PC-3 (cell line): ENCODE results near the gene FOXN3. TPM values are rescaled to one million over a fixed set of nuclear protein-coding genes. Genes with fewer than 3 reads are reported as not detected.

ENCODE experiments used
- ATAC-seq: fragments of 200-7000 bp; cut with Tn5 transposase; 2 replicates; pipeline ENCODE4 v1.9.1; 2020; ENCODE audit warnings: mild to moderate bottlenecking, moderate library complexity
- BruUV-seq: library from RNA; stranded (reverse); fragments of 400-500 nt; replicated peaks from 2 replicates; lab custom pipeline; 2021; lab: Mats Ljungman, UMichigan
- CTCF ChIA-PET: fragments of 300-600 bp; sonication (Branson Sonifier 250); formaldehyde crosslinking; loops from one replicate; lab custom pipeline; 2022; ENCODE audit warnings: antibody characterized with exemption; lab: Charles Lee
- POLR2A ChIA-PET: fragments of 300-600 bp; sonication (Branson Sonifier 250); formaldehyde crosslinking; loops from one replicate; lab custom pipeline; 2022; ENCODE audit warnings: antibody characterized with exemption; ENCODE audit not compliant: unreplicated experiment; lab: Charles Lee
- DNase-seq: peaks from one replicate; pipeline ENCODE4 v3.0.0-alpha.2; 2015
- H2AFZ ChIP-seq: fragments of 300-600 bp; sonication (generic); 2 replicates; pipeline ENCODE4 v1.6.0; 2016; ENCODE audit warnings: antibody characterized with exemption, low read length
- H3F3A ChIP-seq: fragments of 300-600 bp; sonication (generic); one replicate; pipeline ENCODE4 v1.6.0; 2017; ENCODE audit warnings: antibody characterized with exemption, low read length, control low read depth, mild to moderate bottlenecking; ENCODE audit not compliant: unreplicated experiment
- H3K27ac ChIP-seq: fragments of 300-600 bp; sonication (generic); 2 replicates; pipeline ENCODE4 v1.5.1; 2016; ENCODE audit warnings: mild to moderate bottlenecking, low read length
- H3K27me3 ChIP-seq: fragments of 300-600 bp; sonication (generic); 2 replicates; pipeline ENCODE4 v1.6.1; 2016; ENCODE audit warnings: low read length, mixed read lengths
- H3K36me3 ChIP-seq: fragments of 300-600 bp; sonication (generic); 2 replicates; pipeline ENCODE4 v1.6.1; 2016; ENCODE audit warnings: low read depth, mixed run types, low read length, mixed read lengths
- H3K4me1 ChIP-seq: fragments of 300-600 bp; sonication (generic); 2 replicates; pipeline ENCODE4 v1.5.1; 2016; ENCODE audit warnings: low read length; ENCODE audit not compliant: insufficient read depth
- H3K4me2 ChIP-seq: fragments of 300-600 bp; sonication (generic); 2 replicates; pipeline ENCODE4 v1.6.0; 2016; ENCODE audit warnings: low read length
- H3K4me3 ChIP-seq: fragments of 300-600 bp; sonication (generic); 2 replicates; pipeline ENCODE4 v1.5.1; 2016; ENCODE audit warnings: mild to moderate bottlenecking, low read length, mixed read lengths
- H3K79me2 ChIP-seq: fragments of 300-600 bp; sonication (generic); 2 replicates; pipeline ENCODE4 v1.6.1; 2017; ENCODE audit warnings: low read length, mixed read lengths
- H3K9ac ChIP-seq: fragments of 300-600 bp; sonication (generic); 2 replicates; pipeline ENCODE4 v1.6.0; 2016; ENCODE audit warnings: mild to moderate bottlenecking, low read length
- H3K9me2 ChIP-seq: fragments of 300-600 bp; sonication (generic); replicated peaks from 2 replicates; pipeline ENCODE4 v1.6.1; 2016; ENCODE audit warnings: mixed run types, low read length, mixed read lengths
- H3K9me3 ChIP-seq: fragments of 300-600 bp; sonication (generic); 2 replicates; pipeline ENCODE4 v1.6.1; 2016; ENCODE audit warnings: low read length, mixed read lengths
- H4K20me1 ChIP-seq: fragments of 300-600 bp; sonication (generic); 2 replicates; pipeline ENCODE4 v1.6.1; 2016; ENCODE audit warnings: low read length, mixed read lengths
- EZH2 ChIP-seq: fragments of 300-600 bp; sonication (generic); IDR thresholded peaks from one replicate; pipeline ENCODE4 v1.6.1; 2017; ENCODE audit warnings: antibody characterized with exemption, mild to moderate bottlenecking, low read length; ENCODE audit not compliant: unreplicated experiment
- EZH2phosphoT487 ChIP-seq: fragments of 300-600 bp; sonication (generic); IDR thresholded peaks from 2 replicates; pipeline ENCODE4 v1.6.1; 2018; ENCODE audit warnings: mild to moderate bottlenecking, antibody characterized with exemption, low read length, borderline replicate concordance
- intact Hi-C: fragments of 100-400 bp; cut with micrococcal nuclease; formaldehyde crosslinking; loops from 2 replicates; pipeline ENCODE4 v1.9.0; 2023
- total RNA-seq: library from RNA; depleted of rRNA; stranded (reverse); fragments of >200 nt; gene quantifications from 2 replicates; pipeline ENCODE4 v1.2.3, GENCODE V29; 2014
- TF ChIP-seq, protein P1 (sequence below): fragments of 300-600 bp; sonication (generic); conservative IDR thresholded peaks from 2 replicates; pipeline ENCODE4 v1.5.1; 2017; ENCODE audit warnings: antibody characterized with exemption, low read depth, mild to moderate bottlenecking, low read length

Gene FOXN3
- total RNA-seq, 1 experiment from 2014 or later, result 13.3 TPM

DNA sequence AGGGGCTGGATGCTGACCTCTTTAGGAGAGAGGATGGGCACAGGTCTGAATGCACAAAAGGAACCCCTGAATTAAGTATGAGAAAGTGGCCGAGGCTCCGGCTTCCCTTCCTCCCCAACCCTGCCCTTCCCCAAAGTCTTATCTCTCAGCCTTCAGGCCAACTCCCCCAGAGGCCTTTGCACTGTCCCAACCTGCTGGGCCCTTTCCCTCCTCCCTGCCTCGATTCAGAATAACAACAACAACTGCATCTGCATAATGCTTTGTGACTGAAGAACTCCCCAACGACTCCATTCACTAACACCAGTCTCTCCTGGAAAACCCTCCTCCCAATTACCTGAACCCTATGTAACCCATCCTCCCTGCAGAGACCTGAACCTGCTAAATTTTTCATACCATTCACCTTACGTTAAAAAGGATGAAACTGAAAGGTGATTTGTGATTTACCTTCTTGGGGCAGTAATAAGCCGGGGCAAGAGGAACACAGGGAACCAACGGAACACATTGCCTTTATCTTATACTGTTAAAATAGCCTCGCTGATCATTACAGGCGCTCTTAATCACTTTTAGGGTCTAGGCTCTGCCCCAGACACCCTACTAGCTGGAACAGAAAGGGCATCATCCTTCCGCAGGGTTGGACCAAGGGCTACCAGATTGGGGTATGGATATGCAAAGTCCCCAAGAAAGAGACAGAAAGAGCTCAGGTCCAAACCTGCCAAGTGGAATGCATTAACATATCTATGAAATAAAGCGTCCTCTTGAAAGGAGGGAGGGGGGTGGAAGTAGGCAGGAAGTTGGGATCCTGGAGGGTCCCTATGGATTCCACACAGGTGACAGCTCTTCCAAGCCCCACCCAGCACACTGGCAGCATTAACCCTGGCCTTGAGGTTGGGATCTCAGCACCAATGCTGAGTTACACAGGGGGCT, 24.2 kb upstream of the FOXN3 start:
- TF ChIP-seq EZH2phosphoT487, result no peak
- TF ChIP-seq EZH2, result no peak
- TF ChIP-seq, protein P1, sequence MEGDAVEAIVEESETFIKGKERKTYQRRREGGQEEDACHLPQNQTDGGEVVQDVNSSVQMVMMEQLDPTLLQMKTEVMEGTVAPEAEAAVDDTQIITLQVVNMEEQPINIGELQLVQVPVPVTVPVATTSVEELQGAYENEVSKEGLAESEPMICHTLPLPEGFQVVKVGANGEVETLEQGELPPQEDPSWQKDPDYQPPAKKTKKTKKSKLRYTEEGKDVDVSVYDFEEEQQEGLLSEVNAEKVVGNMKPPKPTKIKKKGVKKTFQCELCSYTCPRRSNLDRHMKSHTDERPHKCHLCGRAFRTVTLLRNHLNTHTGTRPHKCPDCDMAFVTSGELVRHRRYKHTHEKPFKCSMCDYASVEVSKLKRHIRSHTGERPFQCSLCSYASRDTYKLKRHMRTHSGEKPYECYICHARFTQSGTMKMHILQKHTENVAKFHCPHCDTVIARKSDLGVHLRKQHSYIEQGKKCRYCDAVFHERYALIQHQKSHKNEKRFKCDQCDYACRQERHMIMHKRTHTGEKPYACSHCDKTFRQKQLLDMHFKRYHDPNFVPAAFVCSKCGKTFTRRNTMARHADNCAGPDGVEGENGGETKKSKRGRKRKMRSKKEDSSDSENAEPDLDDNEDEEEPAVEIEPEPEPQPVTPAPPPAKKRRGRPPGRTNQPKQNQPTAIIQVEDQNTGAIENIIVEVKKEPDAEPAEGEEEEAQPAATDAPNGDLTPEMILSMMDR, result no peak
- Histone ChIP-seq H3F3A (no peaks in the 10 kb centered on the region), H3K79me2 (no peaks in the 10 kb centered on the region), H4K20me1 (no peaks in the 10 kb centered on the region), H3K9me2 (no peaks in the 10 kb centered on the region), H3K4me2 (no peak overlapping the region), H3K9me3 (no peaks in the 10 kb centered on the region), H3K4me1 (peaks cover 16% of the 10 kb centered on the region; the same call in 1 of the 2 replicates), H3K36me3 (no peaks in the 10 kb centered on the region), H2AFZ (no peak overlapping the region), H3K9ac (no peak overlapping the region), H3K27me3 (no peaks in the 10 kb centered on the region), H3K4me3 (no peak overlapping the region), H3K27ac (no peak overlapping the region)
- ATAC-seq, result no peak
- DNase-seq, result no peak
- BruUV-seq, result no TSS peak
- ChIA-PET CTCF (no interaction called here), POLR2A (no interaction called here)
- intact Hi-C loops, result no loop called here

DNA sequence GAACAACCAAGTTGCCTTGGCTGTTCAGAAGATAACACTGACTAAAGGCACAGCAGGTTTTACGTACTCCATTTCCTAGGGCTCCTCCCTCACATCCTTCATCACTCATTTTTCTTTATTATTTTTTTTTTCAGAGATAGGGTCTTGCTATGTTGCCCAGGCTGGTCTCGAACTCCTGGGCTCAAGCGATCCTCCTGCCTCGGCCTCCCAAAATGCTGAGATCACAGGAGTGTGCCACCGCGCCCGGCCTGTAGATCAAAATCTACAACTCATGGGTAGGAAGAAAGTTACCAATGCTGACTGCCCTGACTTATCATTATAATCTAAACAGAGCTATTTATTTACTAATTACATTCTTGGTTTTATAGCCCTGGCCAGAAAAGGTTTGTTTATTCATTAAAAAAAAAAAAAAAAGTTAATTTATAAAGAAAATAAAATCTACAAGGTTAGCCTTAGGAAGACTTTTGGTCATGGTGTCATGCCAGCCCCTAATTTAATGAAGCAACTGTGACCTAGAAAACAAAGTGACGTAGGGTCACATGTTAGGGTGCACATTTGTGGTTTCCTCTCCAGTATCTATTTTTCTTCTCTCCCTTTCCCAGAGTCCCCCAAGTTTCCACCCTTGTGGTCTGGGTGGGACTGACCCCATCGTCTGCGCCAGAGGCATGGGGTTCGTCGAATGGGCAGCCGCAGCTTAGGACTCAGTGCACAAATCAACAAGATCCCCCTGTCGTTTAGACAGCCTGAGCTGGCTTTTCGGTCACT, 19.0 kb upstream of the FOXN3 start:
- H3K4me1 ChIP-seq, result peaks cover 5% of the 10 kb centered on the region; the same call in 1 of the 2 replicates
- ATAC-seq (no peak), DNase-seq (no peak)
- CTCF ChIA-PET, result no interaction called here
- no peak overlapping the region for H2AFZ ChIP-seq
- no peaks in the 10 kb centered on the region for H3K36me3 ChIP-seq
- no peaks in the 10 kb centered on the region for H3K9me3 ChIP-seq
- no peaks in the 10 kb centered on the region for H3K27me3 ChIP-seq
- POLR2A ChIA-PET, result interaction anchor here (0.8 kb wide), 1 partner anchor 80 kb away, joined by 3 read pairs; no protein-coding TSS in a partner anchor
- no peak overlapping the region for H3K9ac ChIP-seq
- H3K4me2 ChIP-seq, result no peak overlapping the region
- H3K4me3 ChIP-seq, result no peak overlapping the region
- H3F3A ChIP-seq, result no peaks in the 10 kb centered on the region
- H3K27ac ChIP-seq, result no peak overlapping the region
- no TSS peak for BruUV-seq
- TF ChIP-seq EZH2phosphoT487 (no peak), EZH2 (no peak)
- TF ChIP-seq, protein P1, result no peak
- H3K9me2 ChIP-seq, result no peaks in the 10 kb centered on the region
- intact Hi-C loops, result no loop called here
- no peaks in the 10 kb centered on the region for H4K20me1 ChIP-seq
- no peaks in the 10 kb centered on the region for H3K79me2 ChIP-seq
